Activated CD8-positive, alpha-beta T cell treated with anti-CD3 and anti-CD28 coated beads, Interleukin-2, amount 10 ng/mL, durations not matched to agents 7 days and 5 days (primary cell): ENCODE measurements around the gene TNRC6C. TPM values are rescaled to one million over a fixed set of nuclear protein-coding genes. Genes with fewer than 3 reads are reported as not detected.
A peak's percentile ranks its signal among the peaks of the same experiment; 100 is the strongest.
"Not testable (repeated sequence)": the region's sequence is repeated elsewhere in the genome, so short reads cannot be mapped to it uniquely, and the experiment has no call there.

Experiments
- ATAC-seq: fragments of 150-1000 bp; cut with Tn5 transposase; one replicate; pipeline ENCODE4 v1.10.0; 2021; ENCODE audit warnings: moderate library complexity
- CTCF ChIA-PET: fragments of 350-600 bp; sonication (Branson Sonifier 250); formaldehyde crosslinking; loops from one replicate; lab custom pipeline; 2021; ENCODE audit warnings: antibody characterized with exemption; lab: Charles Lee
- POLR2A ChIA-PET: fragments of 350-600 bp; sonication (Branson Sonifier 250); formaldehyde crosslinking; loops from one replicate; lab custom pipeline; 2021; ENCODE audit warnings: antibody characterized with exemption; lab: Charles Lee
- DNase-seq: peaks from one replicate; pipeline ENCODE4 v3.0.0-alpha.2; 2020
- H3K27ac Mint-ChIP-seq: one replicate; pipeline ENCODE4 v1.8.0; 2021; ENCODE audit warnings: mild to moderate bottlenecking, mixed read lengths
- H3K27me3 Mint-ChIP-seq: one replicate; pipeline ENCODE4 v1.8.0; 2021; ENCODE audit warnings: low read depth, mixed read lengths
- H3K36me3 Mint-ChIP-seq: one replicate; pipeline ENCODE4 v1.8.0; 2021; ENCODE audit warnings: low read depth, mixed read lengths
- H3K4me1 Mint-ChIP-seq: one replicate; pipeline ENCODE4 v1.8.0; 2021; ENCODE audit warnings: low read depth, mixed read lengths
- H3K4me3 Mint-ChIP-seq: one replicate; pipeline ENCODE4 v1.8.0; 2021; ENCODE audit warnings: mild to moderate bottlenecking, mixed read lengths
- H3K9me3 Mint-ChIP-seq: one replicate; pipeline ENCODE4 v1.8.0; 2022; ENCODE audit warnings: mixed read lengths; ENCODE audit not compliant: insufficient read depth
- total RNA-seq, 2 experiments: library from RNA; stranded (reverse); gene quantifications; one replicate each; pipeline ENCODE4 v1.2.3, GENCODE V29; 2021

TNRC6C gene
- total RNA-seq, 2 experiments from 2014 or later = 33.3 to 36.2 TPM

GRCh38 chr17:78134899-78135385 is 176.4 kb downstream of the TNRC6C start:
- Mint-ChIP-seq H3K4me1 (peaks cover 75% of the 10 kb centered on the region), H3K9me3 (no peaks in the 10 kb centered on the region), H3K36me3 (peaks cover 80% of the 10 kb centered on the region), H3K4me3 (peak overlapping the region; percentile 34), H3K27ac (no peak overlapping the region), H3K27me3 (no peaks in the 10 kb centered on the region)
- CTCF ChIA-PET = interaction anchor here (0.8 to 8.9 kb wide), 9 partner anchors 9 to 254 kb away, joined by 3 to 133 read pairs (median 7); partner anchors contain the start of gene TMC6
- DNase-seq = peak; percentile 19
- ATAC-seq = no peak
- POLR2A ChIA-PET = interaction anchor here (0.6 to 11.6 kb wide), 6 partner anchors 10 to 22 kb away, joined by 4 to 182 read pairs (median 6); partner anchors contain the start of genes TMC6 and TMC8

- ChIA-PET CTCF (interaction anchor here (0.8 to 8.9 kb wide), 8 partner anchors 8 to 255 kb away, joined by 3 to 133 read pairs (median 10); partner anchors contain the start of gene TMC6), POLR2A (interaction anchor here (1.9 to 11.6 kb wide), 3 partner anchors 8 to 23 kb away, joined by 4 to 182 read pairs (median 8); partner anchors contain the start of genes TMC6 and TMC8)
- Mint-ChIP-seq H3K36me3 (peaks cover 77% of the 10 kb centered on the region), H3K27me3 (no peaks in the 10 kb centered on the region), H3K4me3 (no peak overlapping the region), H3K4me1 (peaks cover 77% of the 10 kb centered on the region), H3K27ac (peak overlapping the region; percentile 81), H3K9me3 (no peaks in the 10 kb centered on the region)
- DNase-seq (no peak), ATAC-seq (no peak)
Measured at GRCh38 chr17:78135858-78136500, 177.5 kb downstream of the TNRC6C start.

- peak overlapping the region; percentile 3 for H3K4me3 Mint-ChIP-seq
- ChIA-PET CTCF (interaction anchor here (0.6 to 8.9 kb wide), 17 partner anchors 10 to 116 kb away, joined by 3 to 133 read pairs (median 4); partner anchors contain the start of gene TMC6), POLR2A (interaction anchor here (11.6 kb wide), 1 partner anchor 13 kb away, joined by 182 read pairs; the partner anchor contains the start of genes TMC6 and TMC8)
- peaks cover 81% of the 10 kb centered on the region for H3K36me3 Mint-ChIP-seq
- H3K27me3 Mint-ChIP-seq = no peaks in the 10 kb centered on the region
- no peaks in the 10 kb centered on the region for H3K9me3 Mint-ChIP-seq
- H3K4me1 Mint-ChIP-seq = peaks cover 89% of the 10 kb centered on the region
- ATAC-seq (no peak), DNase-seq (peak; percentile 73)
- peak overlapping the region; percentile 86 for H3K27ac Mint-ChIP-seq
Measured at GRCh38 chr17:78137392-78138203, 179.1 kb downstream of the TNRC6C start.

- DNase-seq (no peak), ATAC-seq (no peak)
- no peaks in the 10 kb centered on the region for H3K9me3 Mint-ChIP-seq
- H3K36me3 Mint-ChIP-seq = peaks cover 77% of the 10 kb centered on the region
- no peak overlapping the region for H3K4me3 Mint-ChIP-seq
- POLR2A ChIA-PET = interaction anchor here (0.6 to 11.6 kb wide), 3 partner anchors 11 to 24 kb away, joined by 3 to 182 read pairs (median 4); partner anchors contain the start of genes TMC6 and TMC8
- peaks cover 87% of the 10 kb centered on the region for H3K4me1 Mint-ChIP-seq
- peak overlapping the region; percentile 86 for H3K27ac Mint-ChIP-seq
- no peaks in the 10 kb centered on the region for H3K27me3 Mint-ChIP-seq
- CTCF ChIA-PET = interaction anchor here (0.6 to 8.9 kb wide), 16 partner anchors 8 to 117 kb away, joined by 3 to 133 read pairs (median 4); partner anchors contain the start of genes TMC6 and TMC8
Measured at GRCh38 chr17:78138204-78139060, 179.9 kb downstream of the TNRC6C start.

- H3K4me3 Mint-ChIP-seq = peak overlapping the region; percentile 43
- H3K9me3 Mint-ChIP-seq = not testable (repeated sequence)
Measured at GRCh38 chr17:78139861-78140168, 181.3 kb downstream of the TNRC6C start.

GRCh38 chr17:78140169-78141051 is 181.9 kb downstream of the TNRC6C start:
- POLR2A ChIA-PET = interaction anchor here (1.0 to 11.6 kb wide), 5 partner anchors 8 to 127 kb away, joined by 3 to 182 read pairs (median 4); partner anchors contain the start of genes TMC6 and TMC8
- DNase-seq = peak; percentile 98
- H3K36me3 Mint-ChIP-seq = peaks cover 59% of the 10 kb centered on the region
- peak; percentile 90 for ATAC-seq
- peak overlapping the region; percentile 43 for H3K4me3 Mint-ChIP-seq
- H3K4me1 Mint-ChIP-seq = peaks cover 68% of the 10 kb centered on the region
- no peaks in the 10 kb centered on the region for H3K27me3 Mint-ChIP-seq
- no peaks in the 10 kb centered on the region for H3K9me3 Mint-ChIP-seq
- H3K27ac Mint-ChIP-seq = peak overlapping the region; percentile 89
- CTCF ChIA-PET = interaction anchor here (0.7 to 8.9 kb wide), 13 partner anchors 8 to 122 kb away, joined by 3 to 133 read pairs (median 3); partner anchors contain the start of genes TMC6 and TMC8

More at GRCh38 chr17:78139861-78140168, 181.3 kb downstream of the TNRC6C start:
- H3K27ac Mint-ChIP-seq = peak overlapping the region; percentile 89
- ATAC-seq, DNase-seq, H3K27me3 Mint-ChIP-seq: not testable (repeated sequence)
- POLR2A ChIA-PET = interaction anchor here (1.0 to 11.6 kb wide), 6 partner anchors 8 to 126 kb away, joined by 3 to 182 read pairs (median 4); partner anchors contain the start of genes TMC6 and TMC8
- CTCF ChIA-PET = interaction anchor here (0.7 to 8.9 kb wide), 12 partner anchors 8 to 121 kb away, joined by 3 to 133 read pairs (median 3); partner anchors contain the start of genes TMC6 and TMC8
- H3K36me3 Mint-ChIP-seq = peaks cover 64% of the 10 kb centered on the region
- H3K4me1 Mint-ChIP-seq = peaks cover 73% of the 10 kb centered on the region

- no peak overlapping the region for H3K4me3 Mint-ChIP-seq
- ChIA-PET CTCF (interaction anchor here (1.0 to 1.3 kb wide), 2 partner anchors 35 to 50 kb away, joined by 4 to 6 read pairs; no protein-coding TSS in a partner anchor), POLR2A (interaction anchor here (0.7 to 11.6 kb wide), 7 partner anchors 9 to 35 kb away, joined by 3 to 182 read pairs (median 3); partner anchors contain the start of genes TMC6 and TMC8)
- H3K9me3 Mint-ChIP-seq = no peaks in the 10 kb centered on the region
- DNase-seq = no peak
- no peaks in the 10 kb centered on the region for H3K27me3 Mint-ChIP-seq
- peaks cover 48% of the 10 kb centered on the region for H3K36me3 Mint-ChIP-seq
- H3K27ac Mint-ChIP-seq = peak overlapping the region; percentile 20
- H3K4me1 Mint-ChIP-seq = peaks cover 57% of the 10 kb centered on the region
- ATAC-seq = no peak
Measured at GRCh38 chr17:78141437-78142118, 183.1 kb downstream of the TNRC6C start.

GRCh38 chr17:78142119-78142861 is 183.8 kb downstream of the TNRC6C start:
- POLR2A ChIA-PET = interaction anchor here (0.7 to 11.6 kb wide), 7 partner anchors 18 to 44 kb away, joined by 3 to 182 read pairs (median 4); partner anchors contain the start of genes AFMID, TK1, TMC6 and TMC8
- Mint-ChIP-seq H3K9me3 (no peaks in the 10 kb centered on the region), H3K4me3 (no peak overlapping the region), H3K27ac (no peak overlapping the region), H3K4me1 (peaks cover 50% of the 10 kb centered on the region), H3K36me3 (peaks cover 41% of the 10 kb centered on the region), H3K27me3 (no peaks in the 10 kb centered on the region)
- no peak for DNase-seq
- ATAC-seq = no peak
- CTCF ChIA-PET = interaction anchor here (1.0 to 1.3 kb wide), 2 partner anchors 34 to 51 kb away, joined by 4 to 6 read pairs; no protein-coding TSS in a partner anchor
